Fibroblast of lung (primary cell): ENCODE measurements around the gene THSD7B. TPM values are rescaled to one million over a fixed set of nuclear protein-coding genes. Genes with fewer than 3 reads are reported as not detected.

Experiments used
- DNase-seq, 2 donors: peaks; one replicate each; pipeline versions ENCODE4 v3.0.0 to v3.0.0-alpha.2; 2010; ENCODE audit warnings: low read depth in 2 of 2
- H2AFZ ChIP-seq: 2 replicates; pipeline ENCODE4 v1.5.1; 2012; ENCODE audit warnings: low read length, control low read depth, inconsistent platforms
- H3K27ac ChIP-seq: 2 replicates; pipeline ENCODE4 v1.5.1; 2011; ENCODE audit warnings: low read length, control low read depth; ENCODE audit not compliant: insufficient read depth
- H3K27me3 ChIP-seq: 2 replicates; pipeline ENCODE4 v1.5.1; 2011; ENCODE audit warnings: mild to moderate bottlenecking, low read length; ENCODE audit not compliant: control insufficient read depth, insufficient read depth
- H3K36me3 ChIP-seq: 2 replicates; pipeline ENCODE4 v1.5.1; 2011; ENCODE audit warnings: low read length; ENCODE audit not compliant: control insufficient read depth, insufficient read depth
- H3K4me1 ChIP-seq: 2 replicates; pipeline ENCODE4 v1.5.1; 2011; ENCODE audit warnings: low read length; ENCODE audit not compliant: control insufficient read depth, insufficient read depth; ENCODE audit errors: extremely low read depth
- H3K4me2 ChIP-seq: 2 replicates; pipeline ENCODE4 v1.5.1; 2011; ENCODE audit warnings: low read length, control low read depth; ENCODE audit not compliant: insufficient read depth; ENCODE audit errors: extremely low read depth
- H3K4me3 ChIP-seq, 4 experiments: fragments of 200-600 bp in 1 of 4; sonication (generic) in 1 of 4; replicated peaks in 1 of 4; 2 replicates each; pipeline ENCODE4 v1.5.1; 2011 to 2016; ENCODE audit warnings: low read length in 4 of 4, low read depth in 3 of 4, mild to moderate bottlenecking in 3 of 4, control low read depth in 2 of 4, inconsistent platforms in 1 of 4, mixed read lengths in 1 of 4; ENCODE audit not compliant: insufficient read depth in 1 of 4; ENCODE audit errors: control extremely low read depth in 1 of 4
- H3K79me2 ChIP-seq: 2 replicates; pipeline ENCODE4 v1.5.1; 2012; ENCODE audit warnings: mild to moderate bottlenecking, low read length, inconsistent platforms; ENCODE audit not compliant: control insufficient read depth, insufficient read depth
- H3K9ac ChIP-seq: 2 replicates; pipeline ENCODE4 v1.5.1; 2011; ENCODE audit warnings: mild to moderate bottlenecking, low read length, control low read depth; ENCODE audit not compliant: insufficient read depth
- H3K9me3 ChIP-seq: 2 replicates; pipeline ENCODE4 v1.5.1; 2012; ENCODE audit warnings: low read depth, low read length; ENCODE audit not compliant: control insufficient read depth, insufficient read depth
- H4K20me1 ChIP-seq: 2 replicates; pipeline ENCODE4 v1.5.1; 2011; ENCODE audit warnings: low read length; ENCODE audit not compliant: control insufficient read depth, insufficient read depth; ENCODE audit errors: extremely low read depth
- EZH2 ChIP-seq: IDR thresholded peaks from 2 replicates; pipeline ENCODE4 v1.5.1; 2012; ENCODE audit warnings: low read length, control low read depth, mild to moderate bottlenecking; ENCODE audit errors: missing control alignments
- polyA plus RNA-seq, 2 donors: library from polyadenylated mRNA; depleted of rRNA in 1 of 2; stranded (reverse) in 1 of 2; unstranded in 1 of 2; fragments of >200 nt; gene quantifications; 2 replicates each; pipeline ENCODE4 v1.2.1, GENCODE V29; 2011 to 2012; ENCODE audit warnings: missing spikeins in 1 of 2
- total RNA-seq: library from RNA; depleted of rRNA; stranded (reverse); fragments of >200 nt; gene quantifications from 2 replicates; pipeline ENCODE4 v1.2.1, GENCODE V29; 2014
- TF ChIP-seq, protein P1 (sequence below), 2 donors: IDR thresholded peaks in 1 of 2; conservative IDR thresholded peaks in 1 of 2; 1 replicate in 1 of 2; 2 replicates in 1 of 2; pipeline ENCODE4 v1.5.1; 2011 to 2012; ENCODE audit warnings: low read length in 2 of 2, control low read depth in 1 of 2, inconsistent platforms in 1 of 2, low read depth in 1 of 2, mild to moderate bottlenecking in 1 of 2

Gene THSD7B
- total and polyA plus RNA-seq, 2 donors (not counting 1 experiment from before 2014, with no cell fraction given) = under 0.01 TPM; not detected in 1

DNA sequence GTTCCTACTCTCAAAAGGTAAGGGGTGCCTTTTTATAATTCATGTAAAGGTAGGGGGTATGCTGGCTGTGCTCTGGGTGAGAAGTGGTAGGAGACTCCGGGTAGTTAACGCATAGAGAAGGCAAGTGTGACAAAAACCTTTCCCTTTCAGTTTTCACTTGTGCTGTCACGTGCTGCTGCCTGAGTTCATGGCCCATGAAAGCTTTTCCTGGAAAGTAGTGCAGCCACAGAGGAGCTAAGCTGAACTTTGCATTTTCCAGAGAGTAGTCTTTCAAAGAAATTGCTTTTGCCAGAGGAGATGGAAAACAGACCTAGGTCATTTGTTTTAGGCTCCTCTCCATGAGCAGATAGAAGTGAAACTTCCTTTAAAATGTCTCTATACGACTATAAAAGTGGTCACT, 44.7 kb downstream of the THSD7B start:
- no peak for DNase-seq
- Histone ChIP-seq H3K36me3 (no peaks in the 10 kb centered on the region), H3K27me3 (no peaks in the 10 kb centered on the region), H3K4me1 (no peaks in the 10 kb centered on the region), H3K79me2 (no peaks in the 10 kb centered on the region), H3K27ac (no peak overlapping the region), H2AFZ (no peak overlapping the region), H3K9me3 (no peaks in the 10 kb centered on the region), H3K4me2 (no peak overlapping the region), H4K20me1 (no peaks in the 10 kb centered on the region), H3K9ac (no peak overlapping the region), H3K4me3 (no peak overlapping the region)
- TF ChIP-seq, protein P1, sequence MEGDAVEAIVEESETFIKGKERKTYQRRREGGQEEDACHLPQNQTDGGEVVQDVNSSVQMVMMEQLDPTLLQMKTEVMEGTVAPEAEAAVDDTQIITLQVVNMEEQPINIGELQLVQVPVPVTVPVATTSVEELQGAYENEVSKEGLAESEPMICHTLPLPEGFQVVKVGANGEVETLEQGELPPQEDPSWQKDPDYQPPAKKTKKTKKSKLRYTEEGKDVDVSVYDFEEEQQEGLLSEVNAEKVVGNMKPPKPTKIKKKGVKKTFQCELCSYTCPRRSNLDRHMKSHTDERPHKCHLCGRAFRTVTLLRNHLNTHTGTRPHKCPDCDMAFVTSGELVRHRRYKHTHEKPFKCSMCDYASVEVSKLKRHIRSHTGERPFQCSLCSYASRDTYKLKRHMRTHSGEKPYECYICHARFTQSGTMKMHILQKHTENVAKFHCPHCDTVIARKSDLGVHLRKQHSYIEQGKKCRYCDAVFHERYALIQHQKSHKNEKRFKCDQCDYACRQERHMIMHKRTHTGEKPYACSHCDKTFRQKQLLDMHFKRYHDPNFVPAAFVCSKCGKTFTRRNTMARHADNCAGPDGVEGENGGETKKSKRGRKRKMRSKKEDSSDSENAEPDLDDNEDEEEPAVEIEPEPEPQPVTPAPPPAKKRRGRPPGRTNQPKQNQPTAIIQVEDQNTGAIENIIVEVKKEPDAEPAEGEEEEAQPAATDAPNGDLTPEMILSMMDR (conservative IDR thresholded peaks at IDR 0.05 in 1 of 2, IDR thresholded peaks at IDR 0.05 in 1 of 2; ENCODE audit: low read depth in 1 of 2, low read length in 2 of 2) = no peak
- TF ChIP-seq EZH2 = no peak

DNA sequence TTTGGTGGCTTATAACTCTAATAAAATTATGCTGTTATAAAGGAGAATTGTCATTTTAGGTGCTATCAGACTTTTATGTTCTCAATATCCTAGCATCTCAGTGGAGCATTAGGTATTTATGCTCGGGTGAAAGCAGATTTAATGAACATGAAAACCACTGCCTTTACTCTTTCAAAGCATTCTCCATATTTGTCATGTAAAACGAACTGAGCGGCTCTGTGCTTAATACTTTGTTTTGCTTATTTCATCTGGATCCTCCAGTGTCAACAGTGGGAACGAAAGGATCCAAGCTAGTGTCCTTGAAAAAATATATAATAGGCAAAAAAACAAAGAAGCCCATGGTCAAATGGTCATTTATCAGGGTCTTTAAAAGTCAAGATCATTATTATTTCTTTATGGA, 53.5 kb downstream of the THSD7B start:
- H3K27ac ChIP-seq = no peak overlapping the region
- no peak for DNase-seq
- no peak overlapping the region for H3K9ac ChIP-seq
- TF ChIP-seq EZH2 = no peak
- TF ChIP-seq, protein P1 (conservative IDR thresholded peaks at IDR 0.05 in 1 of 2, IDR thresholded peaks at IDR 0.05 in 1 of 2; ENCODE audit: low read depth in 1 of 2, low read length in 2 of 2) = no peak
- no peaks in the 10 kb centered on the region for H3K4me1 ChIP-seq
- no peak overlapping the region for H3K4me2 ChIP-seq
- H3K36me3 ChIP-seq = no peaks in the 10 kb centered on the region
- H4K20me1 ChIP-seq = no peaks in the 10 kb centered on the region
- no peaks in the 10 kb centered on the region for H3K9me3 ChIP-seq
- H3K27me3 ChIP-seq = no peaks in the 10 kb centered on the region
- no peaks in the 10 kb centered on the region for H3K79me2 ChIP-seq
- no peak overlapping the region for H3K4me3 ChIP-seq
- no peak overlapping the region for H2AFZ ChIP-seq

- no peaks in the 10 kb centered on the region for H3K27me3 ChIP-seq
- H2AFZ ChIP-seq = no peak overlapping the region
- no peak for TF ChIP-seq EZH2
- TF ChIP-seq, protein P1 (conservative IDR thresholded peaks at IDR 0.05 in 1 of 2, IDR thresholded peaks at IDR 0.05 in 1 of 2; ENCODE audit: low read depth in 1 of 2, low read length in 2 of 2) = no peak
- no peak overlapping the region for H3K4me2 ChIP-seq
- no peak for DNase-seq
- no peak overlapping the region for H3K4me3 ChIP-seq
- no peak overlapping the region for H3K9ac ChIP-seq
- H3K79me2 ChIP-seq = no peaks in the 10 kb centered on the region
- no peaks in the 10 kb centered on the region for H3K9me3 ChIP-seq
- H3K27ac ChIP-seq = no peak overlapping the region
- H3K36me3 ChIP-seq = no peaks in the 10 kb centered on the region
- no peaks in the 10 kb centered on the region for H4K20me1 ChIP-seq
- H3K4me1 ChIP-seq = no peaks in the 10 kb centered on the region
Measured at GRCh38 chr2:136823291-136823690, 57.9 kb downstream of the THSD7B start.
